SHP77 treated with DMSO at 0.1 percent for 48 hours (cell line): ENCODE measurements around the gene AXDND1.
"Not testable (repeated sequence)": the region's sequence is repeated elsewhere in the genome, so short reads cannot be mapped to it uniquely, and the experiment has no call there.

Experiments
- DNase-seq: peaks from one replicate; lab custom pipeline; 2025; lab: John Stamatoyannopoulos, UW

AXDND1 gene, protein sequence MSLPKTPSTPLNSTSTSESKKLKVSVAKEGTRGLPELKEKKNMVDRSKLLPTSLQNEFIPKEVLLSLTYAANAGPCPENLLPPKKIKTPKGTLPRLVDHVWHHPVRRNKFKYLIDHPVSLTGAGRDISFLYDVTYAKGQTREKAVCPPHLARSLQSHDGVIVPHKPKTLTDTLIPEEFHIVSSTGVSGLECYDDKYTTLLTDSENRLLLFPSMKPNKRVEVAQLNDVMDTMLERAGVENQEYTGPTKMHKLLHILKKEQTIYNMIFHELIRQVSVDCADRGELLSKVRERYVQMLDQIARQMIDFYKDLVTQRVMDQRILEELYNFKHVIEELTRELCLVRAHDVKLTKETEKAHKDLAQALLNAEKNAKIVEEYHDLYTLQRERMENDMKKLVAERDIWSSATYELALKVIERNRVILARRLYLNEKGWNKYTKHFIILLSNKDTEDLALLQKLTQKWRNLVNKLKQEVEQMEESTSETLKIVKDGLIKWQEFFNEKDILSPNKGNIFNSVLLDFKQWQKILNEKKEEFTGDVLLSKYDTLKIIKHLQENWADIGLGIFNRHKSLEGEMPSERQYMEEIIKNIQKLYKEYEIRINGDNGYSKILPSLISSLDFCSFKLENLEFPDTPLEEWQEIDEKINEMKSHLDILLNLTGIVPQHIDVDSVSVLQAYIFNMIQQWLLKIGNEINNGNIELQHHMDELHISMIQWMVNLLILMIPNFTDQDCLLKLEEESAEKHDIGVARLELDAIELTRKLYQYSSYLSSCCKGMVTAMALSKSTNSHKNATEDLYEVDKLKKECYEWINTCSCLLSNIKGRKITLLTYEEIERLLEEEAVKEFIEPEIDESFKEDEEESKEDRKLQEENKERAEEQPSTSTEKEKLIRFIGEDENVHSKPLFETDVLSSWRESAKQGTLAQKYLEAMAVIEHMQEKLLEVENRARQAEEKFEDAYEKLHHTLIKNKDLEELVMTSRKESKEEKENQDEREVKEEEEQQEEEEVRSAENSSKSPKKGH

DNA sequence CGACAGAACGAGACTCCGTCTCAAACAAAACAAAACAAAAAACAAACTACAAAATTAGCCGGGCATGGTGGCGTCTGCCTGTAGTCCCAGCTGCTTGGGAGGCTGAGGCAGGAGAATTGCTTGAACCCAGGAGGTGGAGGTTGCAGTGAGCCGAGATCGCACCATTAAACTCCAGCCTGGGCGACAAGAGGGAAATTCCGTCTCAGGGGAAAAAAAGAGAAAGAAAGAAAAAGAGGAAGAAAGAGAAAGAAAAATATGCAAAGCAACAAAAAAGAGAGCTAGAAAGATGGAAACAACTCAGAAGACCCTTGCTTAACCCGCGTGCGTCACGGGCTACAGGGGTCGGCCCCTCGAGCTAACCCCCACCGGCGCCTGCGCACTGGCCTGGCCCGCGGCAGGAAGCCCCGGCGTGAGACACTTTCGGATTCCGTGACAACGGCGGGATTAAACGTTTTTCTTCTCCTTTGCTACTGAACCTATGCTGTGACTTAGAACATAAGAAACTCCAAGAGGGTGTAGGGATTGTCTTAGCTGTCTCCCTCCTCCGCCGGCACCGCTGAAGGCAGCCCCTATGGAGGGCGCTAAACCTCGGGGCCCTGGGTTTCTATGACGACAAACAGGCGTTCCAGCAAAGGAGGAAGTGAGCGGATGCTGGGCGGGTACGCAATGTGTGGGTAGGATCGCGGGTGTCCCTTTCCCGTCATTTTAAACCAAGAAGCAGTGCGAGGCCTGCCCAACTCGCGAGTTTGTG lies at the start of gene AXDND1:
Gene AXDND1, plus strand, starts transcription at position 630 of the 751 bp plus-strand sequence. CDS start 539 bp downstream, outside the sequence.
- peak; percentile 60 for DNase-seq

DNA sequence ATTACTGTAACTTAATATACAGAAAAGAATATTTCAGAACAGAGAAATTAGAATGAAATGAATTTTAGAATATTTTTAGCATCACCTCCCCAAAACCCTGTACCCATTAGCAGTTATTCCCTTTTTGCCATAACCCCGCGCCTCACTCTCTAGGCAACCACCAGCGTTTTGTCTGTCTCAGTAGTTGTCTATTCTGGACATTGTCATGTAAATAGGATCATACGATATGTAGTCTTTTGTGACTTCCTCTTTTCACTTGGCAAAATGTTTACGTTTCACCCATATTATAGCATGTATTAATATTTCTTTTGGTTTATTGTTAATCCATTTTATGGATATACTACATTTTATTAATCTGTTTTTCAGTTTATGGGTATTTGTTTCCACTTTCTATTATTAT lies 47.3 kb upstream of the AXDND1 start:
- no peak for DNase-seq

DNA sequence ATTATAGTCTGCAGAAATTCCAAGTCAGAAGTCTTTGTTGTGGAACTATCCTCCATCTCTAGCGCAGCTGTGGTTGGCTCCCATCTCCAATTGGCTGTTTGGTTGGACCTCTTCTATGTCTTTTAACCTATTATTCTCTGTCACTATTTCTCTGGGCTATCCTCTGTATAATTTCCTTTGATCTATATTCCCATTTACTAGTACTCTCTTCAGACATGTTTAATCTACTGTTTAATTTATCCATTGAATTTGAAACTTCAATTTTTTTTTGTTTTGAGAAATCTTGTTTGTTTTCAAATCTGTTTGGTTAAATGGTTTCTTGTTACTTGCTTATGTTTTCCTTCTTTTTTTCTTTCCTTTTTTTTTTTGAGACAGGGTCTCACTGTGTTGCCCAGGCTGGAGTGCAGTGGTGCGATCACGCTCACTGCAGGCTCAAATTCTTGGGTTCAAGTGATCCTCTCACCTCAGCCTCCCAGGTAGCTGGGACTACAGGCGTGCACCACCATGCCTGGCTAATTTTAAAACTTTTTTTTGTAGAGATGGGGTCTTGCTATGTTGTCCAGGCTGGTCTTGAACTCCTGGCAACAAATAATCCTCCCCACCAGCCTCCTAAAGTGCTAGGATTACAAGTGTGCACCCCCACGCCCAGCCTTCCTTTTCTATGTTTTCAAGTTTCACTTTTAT lies 44.1 kb upstream of the AXDND1 start:
- no peak for DNase-seq

DNA sequence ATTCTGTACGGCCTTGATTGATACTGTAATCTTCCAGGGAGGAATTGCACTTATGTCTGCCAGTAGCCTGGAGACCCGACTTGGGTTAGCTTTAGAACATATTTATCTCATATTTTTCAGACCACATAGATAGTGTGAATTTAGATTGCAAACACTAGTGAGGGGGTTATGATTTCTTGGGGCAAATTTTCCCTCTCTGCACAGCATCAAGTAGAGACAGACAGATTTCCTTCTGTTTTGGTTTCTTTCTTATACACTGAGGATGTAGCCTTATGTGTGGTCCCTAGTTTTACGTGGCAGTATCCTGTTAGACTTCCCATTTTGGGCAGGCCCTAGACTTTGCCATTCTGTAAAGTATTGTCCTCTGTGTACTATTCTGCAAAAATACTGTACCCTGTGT lies 43.2 kb upstream of the AXDND1 start:
- DNase-seq: no peak

DNA sequence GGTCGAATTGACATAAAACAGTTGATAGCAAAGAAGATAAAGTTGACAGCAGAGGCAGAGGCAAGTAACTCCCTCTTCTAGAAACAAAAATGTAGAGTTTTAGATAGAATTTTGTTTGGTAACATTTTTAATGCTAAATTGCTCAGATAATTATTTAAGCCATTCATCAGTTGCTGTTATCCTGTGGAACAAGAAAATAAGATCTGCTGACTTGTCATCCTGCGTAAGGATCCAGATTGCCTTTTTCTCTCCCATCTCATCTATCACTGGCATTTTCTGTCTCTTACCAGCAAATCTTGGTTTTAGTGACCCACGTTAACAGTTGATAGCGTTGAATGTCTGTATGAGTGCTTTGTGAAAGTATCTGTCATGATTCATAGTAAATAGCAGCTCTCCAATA lies 42.3 kb upstream of the AXDND1 start:
- DNase-seq: no peak

DNA sequence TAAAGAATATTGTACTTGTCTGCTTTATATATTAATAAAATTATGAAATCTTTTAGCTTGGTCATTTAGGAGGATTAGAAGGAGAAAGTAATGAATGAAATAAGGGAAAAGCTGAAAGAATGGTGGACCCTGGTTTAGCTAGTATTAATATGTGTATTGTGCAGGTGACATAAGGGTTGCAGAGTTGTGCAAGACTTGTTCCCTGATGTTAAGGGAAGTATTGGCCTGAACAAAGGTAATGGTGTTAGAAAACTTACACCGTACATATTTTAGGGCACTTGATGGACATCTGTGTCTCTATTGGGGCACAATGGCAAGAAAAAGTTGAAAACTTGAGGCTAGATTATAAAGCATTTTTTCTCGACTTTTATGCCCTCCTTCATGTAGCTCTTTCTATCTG lies 39.9 kb upstream of the AXDND1 start:
- DNase-seq: no peak

DNA sequence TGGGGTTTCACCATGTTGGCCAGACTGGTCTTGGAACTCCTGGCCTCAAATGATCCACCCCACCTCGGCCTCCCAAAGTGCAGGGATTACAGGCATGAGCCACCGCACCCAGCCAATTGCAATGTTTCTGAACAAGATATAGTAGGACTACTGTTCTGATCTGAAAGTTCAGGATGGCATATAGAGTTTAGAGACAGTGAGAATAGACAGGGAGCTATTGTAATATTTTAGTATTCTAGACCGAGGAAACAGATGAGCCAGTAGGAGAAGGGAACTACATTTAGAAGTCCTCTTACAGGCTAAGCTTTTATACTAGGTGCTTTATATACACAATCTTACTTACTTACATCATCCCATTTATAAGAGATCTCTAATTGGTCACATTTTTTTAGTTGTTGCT lies 39.0 kb upstream of the AXDND1 start:
- DNase-seq: no peak

DNA sequence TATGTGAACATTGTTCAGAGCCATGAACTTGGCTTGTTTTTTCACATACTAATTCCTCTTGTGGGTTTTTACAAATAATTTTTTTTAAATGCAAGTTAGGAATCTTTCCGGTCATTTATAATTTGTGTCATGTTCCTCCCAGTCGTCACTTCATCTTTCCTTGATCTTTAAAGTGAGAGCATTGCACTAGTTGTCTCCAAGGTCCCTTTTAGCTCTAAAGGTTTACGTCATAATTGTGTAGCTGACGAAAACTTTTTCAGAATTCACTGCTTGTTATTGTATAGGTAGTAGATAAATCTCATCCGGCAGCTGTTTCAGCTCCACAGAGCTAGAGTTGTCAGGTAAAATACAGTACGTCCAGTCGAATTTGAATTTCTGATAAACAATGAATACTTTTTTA lies 38.6 kb upstream of the AXDND1 start:
- DNase-seq: no peak

DNA sequence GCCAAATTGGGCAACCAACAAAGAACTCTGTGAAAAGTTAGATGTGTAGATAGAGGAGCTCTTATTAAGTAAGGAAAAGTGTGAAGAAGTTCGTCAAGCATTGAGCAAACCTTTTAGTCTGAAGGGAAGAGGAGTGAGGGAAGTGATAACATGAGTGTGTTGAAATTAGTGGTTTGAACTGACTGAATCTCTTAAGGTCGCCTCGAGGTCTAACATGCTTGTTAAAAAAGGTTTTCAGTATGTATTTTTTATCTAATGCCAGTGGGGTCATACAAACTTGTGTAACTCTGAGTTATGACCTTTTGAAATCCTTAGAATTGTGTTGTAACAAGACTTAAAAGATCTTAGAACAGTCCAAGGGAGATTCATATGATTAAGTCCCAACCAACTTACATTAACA lies 38.1 kb upstream of the AXDND1 start:
- DNase-seq: no peak

DNA sequence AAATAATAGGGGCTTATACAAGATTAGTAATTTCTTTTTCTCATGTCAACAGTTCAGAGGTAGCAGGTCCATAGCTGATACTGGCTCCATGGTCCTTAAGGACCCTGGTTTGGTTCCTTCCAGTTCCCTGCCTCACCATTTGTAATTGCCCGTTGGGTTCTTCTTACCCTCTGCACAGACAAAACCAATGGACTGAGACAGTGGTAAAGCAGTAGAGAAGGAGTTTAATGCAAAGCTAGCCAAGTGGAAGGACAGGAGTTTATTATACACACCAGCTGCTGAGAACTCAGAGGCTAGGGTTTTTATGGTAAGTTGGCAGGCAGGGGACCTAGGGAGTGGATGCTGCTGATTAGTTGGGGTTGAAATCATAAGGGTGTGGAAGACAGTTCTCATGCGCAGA lies 35.9 kb upstream of the AXDND1 start:
- no peak for DNase-seq

DNA sequence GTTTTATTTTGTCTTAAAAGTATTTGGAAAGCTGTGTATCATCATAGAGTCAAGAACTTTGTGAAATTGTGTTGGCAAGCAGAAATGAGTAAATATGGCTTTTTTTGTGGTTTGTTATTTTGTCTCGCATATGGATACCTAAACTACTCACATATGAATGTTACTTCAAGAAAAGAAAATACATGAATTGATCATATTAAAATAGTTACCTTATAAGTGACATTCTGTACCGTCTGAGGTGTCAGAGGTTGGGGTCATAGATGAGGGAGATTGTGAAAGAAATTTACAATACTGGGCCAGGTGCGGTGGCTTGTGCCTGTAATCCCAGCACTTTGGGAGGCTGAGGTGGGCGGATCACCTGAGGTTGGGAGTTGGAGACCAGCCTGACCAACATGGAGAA lies 31.3 kb upstream of the AXDND1 start:
- DNase-seq: no peak

DNA sequence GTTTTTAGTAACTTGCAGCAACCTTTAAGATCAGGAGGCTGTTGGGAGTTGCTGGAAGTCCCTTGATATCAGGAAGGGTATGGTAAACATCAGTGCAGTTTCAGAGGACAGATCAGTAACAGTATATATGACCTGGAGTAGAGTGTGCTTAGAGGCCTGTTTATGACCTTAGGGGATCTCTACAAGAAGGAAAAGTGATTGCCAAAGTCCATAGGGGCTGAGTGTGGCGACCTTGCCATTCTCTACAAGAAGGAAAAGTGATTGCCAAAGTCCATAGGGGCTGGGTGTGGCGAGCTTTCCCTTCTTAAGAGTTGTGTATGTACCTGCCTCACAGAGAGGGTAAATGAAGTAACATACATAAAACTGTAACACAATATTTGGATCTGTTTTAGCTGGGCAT lies 28.5 kb upstream of the AXDND1 start:
- DNase-seq: no peak

DNA sequence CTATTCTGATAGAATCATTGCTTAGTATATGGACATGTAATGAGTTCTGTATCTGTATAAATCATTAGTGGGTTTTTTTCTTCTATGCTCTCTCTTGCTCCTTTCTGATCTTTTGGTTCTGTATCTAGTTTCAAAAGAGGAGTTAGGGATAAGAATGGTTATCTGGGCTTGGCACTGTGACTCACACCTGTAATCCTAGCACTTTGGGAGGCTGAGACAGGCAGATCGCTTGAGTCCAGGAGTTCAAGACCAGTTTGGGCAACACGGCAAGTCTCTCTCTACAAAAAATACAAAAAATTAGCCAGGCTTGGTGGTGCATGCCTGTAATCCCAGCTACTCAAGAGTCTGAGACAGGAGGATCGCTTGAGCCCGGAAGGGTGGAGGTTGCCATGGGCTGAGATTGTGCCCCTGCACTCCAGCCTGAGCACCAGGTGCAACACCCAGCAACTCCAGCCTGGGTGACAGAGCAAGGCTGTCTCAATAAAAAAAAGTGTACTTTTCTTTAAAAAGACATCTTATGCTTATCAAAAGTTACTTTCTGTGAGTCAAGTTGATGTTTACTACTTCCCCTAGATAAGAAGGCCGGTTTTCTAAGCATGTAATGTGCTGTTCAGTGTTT lies 27.7 kb upstream of the AXDND1 start:
- DNase-seq: no peak

DNA sequence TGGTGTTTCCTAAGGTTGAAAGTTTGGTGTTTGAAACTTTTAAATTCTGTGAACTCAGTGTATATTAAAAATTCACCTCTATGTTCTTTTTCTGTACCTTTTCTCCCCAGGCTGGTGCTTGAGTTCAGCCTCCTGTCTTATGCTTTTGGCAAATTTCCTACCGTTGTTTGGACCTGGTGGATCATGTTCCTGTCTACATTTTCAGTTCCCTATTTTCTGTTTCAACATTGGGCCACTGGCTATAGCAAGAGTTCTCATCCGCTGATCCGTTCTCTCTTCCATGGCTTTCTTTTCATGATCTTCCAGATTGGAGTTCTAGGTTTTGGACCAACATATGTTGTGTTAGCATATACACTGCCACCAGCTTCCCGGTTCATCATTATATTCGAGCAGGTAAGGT lies 24.9 kb upstream of the AXDND1 start:
- no peak for DNase-seq

DNA sequence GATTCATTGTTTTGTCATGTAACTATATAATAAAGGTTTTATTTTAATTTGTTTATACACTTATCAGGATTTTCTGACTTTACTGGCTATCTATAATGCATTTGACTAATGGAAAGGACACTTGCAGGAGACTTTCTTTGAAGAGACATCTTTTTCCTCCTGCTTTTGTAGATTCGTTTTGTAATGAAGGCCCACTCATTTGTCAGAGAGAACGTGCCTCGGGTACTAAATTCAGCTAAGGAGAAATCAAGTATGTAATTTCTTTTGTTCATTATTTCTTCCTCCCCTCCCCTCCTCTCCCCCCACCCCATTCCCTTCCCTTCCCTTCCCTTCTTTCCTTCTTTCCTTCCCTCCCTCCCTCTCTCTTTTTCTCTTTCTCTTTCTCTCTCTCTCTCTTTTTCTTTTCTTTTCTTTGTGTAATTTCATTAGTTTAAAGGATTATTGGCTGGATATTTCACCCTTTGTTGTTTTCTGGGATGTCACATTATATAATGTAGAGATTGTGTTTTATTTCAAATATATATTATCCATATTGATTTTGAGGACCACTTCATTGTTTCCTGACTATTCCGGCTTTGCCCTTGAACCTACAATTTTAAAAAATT lies 23.7 kb upstream of the AXDND1 start:
- no peak for DNase-seq

DNA sequence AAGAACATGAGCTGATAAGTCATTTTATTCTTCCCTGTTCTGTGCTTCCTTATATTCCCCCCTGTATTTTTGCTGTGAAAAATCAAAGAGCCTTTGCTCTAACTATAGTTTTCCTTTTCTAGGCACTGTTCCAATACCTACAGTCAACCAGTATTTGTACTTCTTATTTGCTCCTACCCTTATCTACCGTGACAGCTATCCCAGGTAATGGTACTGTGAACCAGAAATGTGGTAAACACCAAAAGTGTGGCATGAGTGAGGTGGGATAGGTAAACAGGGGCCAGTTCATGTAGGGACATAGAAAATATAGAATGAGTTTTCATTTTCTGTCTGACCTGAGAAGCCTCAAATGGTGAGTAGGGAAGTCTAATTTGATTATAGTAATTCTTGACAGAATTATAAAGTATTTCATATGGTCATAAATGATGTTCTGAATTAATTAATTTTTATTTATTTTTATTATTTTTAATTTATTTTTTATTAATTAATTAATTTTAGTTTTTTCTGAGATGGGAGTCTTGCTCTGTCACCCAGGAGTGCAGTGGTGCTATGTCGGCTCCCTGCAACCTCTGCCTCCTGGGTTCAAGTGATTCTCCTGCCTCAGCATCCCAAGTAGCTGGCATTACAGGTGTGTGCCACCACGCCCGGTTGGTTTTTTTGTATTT lies 22.9 kb upstream of the AXDND1 start:
- DNase-seq: no peak

DNA sequence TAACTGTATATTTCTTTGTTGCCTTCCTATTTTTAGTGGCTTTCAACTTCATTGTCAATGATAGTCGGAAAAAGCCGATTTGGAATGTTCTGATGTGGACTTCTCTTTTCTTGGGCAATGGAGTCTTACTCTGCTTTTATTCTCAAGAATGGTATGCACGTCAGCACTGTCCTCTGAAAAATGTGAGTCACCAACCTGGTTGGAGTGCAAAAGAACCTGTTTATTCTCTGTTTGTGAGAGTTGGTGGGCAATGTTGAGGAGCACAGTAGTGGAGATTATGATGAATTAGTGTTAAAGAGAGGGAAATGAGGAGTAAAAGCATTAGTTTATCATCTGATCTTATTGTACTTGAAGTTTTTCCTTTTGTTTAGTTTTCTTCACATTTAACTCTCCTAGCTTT lies 14.5 kb upstream of the AXDND1 start:
- no peak for DNase-seq

DNA sequence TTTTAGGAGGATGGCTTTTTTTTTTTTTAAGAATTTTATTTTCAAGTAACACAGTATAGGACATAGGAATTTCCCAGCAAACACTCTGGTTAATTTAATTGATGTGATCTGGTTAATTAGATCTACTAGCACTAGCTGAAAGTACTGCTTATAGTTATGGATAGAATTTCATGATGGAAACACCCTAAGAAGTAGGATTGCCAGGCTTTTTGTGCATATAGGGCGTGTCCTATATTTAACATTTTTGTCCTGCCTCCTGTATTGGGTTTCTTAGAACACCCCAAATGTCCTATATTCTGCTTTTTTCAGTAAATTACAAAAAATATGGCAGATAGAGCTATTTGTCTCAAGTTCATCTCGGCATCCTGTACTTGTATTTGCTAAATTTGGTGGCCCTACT lies 13.5 kb upstream of the AXDND1 start:
- no peak for DNase-seq

DNA sequence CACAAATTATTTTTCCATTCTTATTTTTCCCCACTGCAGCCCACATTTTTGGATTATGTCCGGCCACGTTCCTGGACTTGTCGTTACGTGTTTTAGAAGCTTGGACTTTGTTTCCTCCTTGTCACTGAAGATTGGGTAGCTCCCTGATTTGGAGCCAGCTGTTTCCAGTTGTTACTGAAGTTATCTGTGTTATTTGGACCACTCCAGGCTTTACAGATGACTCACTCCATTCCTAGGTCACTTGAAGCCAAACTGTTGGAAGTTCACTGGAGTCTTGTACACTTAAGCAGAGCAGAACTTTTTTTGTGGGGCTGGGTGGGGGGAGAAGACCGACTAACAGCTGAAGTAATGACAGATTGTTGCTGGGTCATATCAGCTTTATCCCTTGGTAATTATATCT lies 12.2 kb upstream of the AXDND1 start:
- DNase-seq: no peak

DNA sequence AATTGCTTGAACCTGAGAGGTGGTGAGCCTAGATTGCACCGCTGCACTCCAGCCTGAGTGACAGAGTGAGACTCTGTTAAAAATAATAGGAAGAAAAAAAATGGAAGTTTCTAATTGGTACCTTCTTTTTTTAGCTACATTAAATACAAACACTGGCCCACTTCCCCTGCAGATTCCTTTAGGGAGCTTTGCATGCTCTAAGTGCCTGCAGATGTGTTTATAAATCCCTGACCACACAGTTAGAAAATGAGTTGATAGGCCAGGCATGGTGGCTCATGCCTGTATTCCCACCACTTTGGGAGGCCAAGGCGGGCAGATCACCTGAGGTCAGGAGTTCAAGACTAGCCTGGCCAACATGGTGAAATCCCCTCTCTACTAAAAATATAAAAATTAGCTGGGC lies 4.1 kb upstream of the AXDND1 start:
- DNase-seq: not testable (repeated sequence)
